Activated CD8-positive, alpha-beta T cell treated with anti-CD3 and anti-CD28 coated beads for 36 hours (primary cell): ENCODE results near the gene PTGER2. TPM values are rescaled to one million over a fixed set of nuclear protein-coding genes. Genes with fewer than 3 reads are reported as not detected.
A peak's percentile ranks its signal among the peaks of the same experiment; 100 is the strongest.

Experiments
- ATAC-seq: fragments of 200-7000 bp; cut with Tn5 transposase; one replicate; pipeline ENCODE4 v1.10.0; 2021; ENCODE audit warnings: mild to moderate bottlenecking, moderate library complexity
- CTCF ChIA-PET: fragments of 350-600 bp; sonication (Branson Sonifier 250); formaldehyde crosslinking; loops from one replicate; lab custom pipeline; 2021; ENCODE audit warnings: antibody characterized with exemption; lab: Charles Lee
- POLR2A ChIA-PET: fragments of 350-600 bp; sonication (Branson Sonifier 250); formaldehyde crosslinking; loops from one replicate; lab custom pipeline; 2021; ENCODE audit warnings: antibody characterized with exemption; lab: Charles Lee
- DNase-seq: peaks from one replicate; pipeline ENCODE4 v3.0.0-alpha.2; 2020
- H3K27ac Mint-ChIP-seq: one replicate; pipeline ENCODE4 v1.8.0; 2021; ENCODE audit warnings: mild to moderate bottlenecking, mixed read lengths
- H3K27me3 Mint-ChIP-seq: one replicate; pipeline ENCODE4 v1.8.0; 2021; ENCODE audit warnings: mixed read lengths
- H3K36me3 Mint-ChIP-seq: one replicate; pipeline ENCODE4 v1.8.0; 2021; ENCODE audit warnings: low read depth, mixed read lengths
- H3K4me1 Mint-ChIP-seq: one replicate; pipeline ENCODE4 v1.8.0; 2021; ENCODE audit warnings: low read depth, mixed read lengths
- H3K4me3 Mint-ChIP-seq: one replicate; pipeline ENCODE4 v1.8.0; 2021; ENCODE audit warnings: mild to moderate bottlenecking, moderate library complexity, mixed read lengths
- H3K9me3 Mint-ChIP-seq: one replicate; pipeline ENCODE4 v1.8.0; 2021; ENCODE audit warnings: mixed read lengths
- intact Hi-C: fragments of 100-400 bp; cut with micrococcal nuclease; formaldehyde crosslinking; loops from one replicate; pipeline ENCODE4 v1.10.0; 2022
- total RNA-seq, 2 experiments: library from RNA; stranded (reverse); gene quantifications; one replicate each; pipeline ENCODE4 v1.2.3, GENCODE V29; 2021
- TF ChIP-seq, protein P1 (sequence below): fragments of 200-600 bp; IDR thresholded peaks from one replicate; pipeline ENCODE4 v1.8.0; 2022; ENCODE audit warnings: antibody characterized with exemption, mild to moderate bottlenecking

Gene PTGER2
- total RNA-seq, 2 experiments from 2014 or later = 19.5 to 19.9 TPM

DNA sequence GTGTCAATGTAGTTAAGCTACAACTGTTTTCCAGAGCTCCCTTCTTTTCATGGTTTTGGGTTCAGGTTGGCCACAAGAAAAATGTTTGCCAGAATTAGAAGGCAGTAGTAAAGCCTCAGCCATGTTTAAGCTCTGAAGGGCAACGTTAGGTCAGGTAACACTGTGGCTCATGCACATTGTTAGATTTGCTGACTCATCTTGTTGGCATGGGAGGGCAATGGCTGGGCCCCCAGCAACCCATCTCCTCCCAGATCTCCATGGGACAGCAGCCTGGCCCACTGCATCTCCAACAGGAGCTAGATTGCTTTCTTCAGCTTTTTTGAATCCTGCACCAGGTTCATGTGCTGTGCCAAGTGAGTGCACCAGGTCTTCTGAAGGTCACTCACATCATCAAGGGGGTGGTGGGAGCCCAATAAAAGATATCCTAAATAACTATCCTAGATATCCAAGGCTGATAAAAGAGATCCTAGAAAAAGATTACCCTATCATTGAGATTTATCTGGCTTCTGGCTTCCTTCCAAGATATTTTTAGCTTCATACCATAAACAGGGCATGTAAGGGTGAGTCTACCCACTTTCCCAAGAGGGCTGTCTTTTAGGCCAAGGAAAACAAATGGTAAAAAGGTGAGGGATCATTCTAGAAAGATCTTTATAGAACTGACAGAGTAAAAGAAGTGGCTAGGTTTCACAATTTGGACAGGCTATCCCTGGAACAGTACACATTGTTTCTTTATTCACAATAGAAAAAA, 28.9 kb downstream of the PTGER2 start:
- ChIA-PET POLR2A (interaction anchor here (1.0 kb wide), 1 partner anchor 13 kb away, joined by 4 read pairs; no protein-coding TSS in a partner anchor), CTCF (no interaction called here)
- H3K27ac Mint-ChIP-seq = no peak overlapping the region
- no peaks in the 10 kb centered on the region for H3K27me3 Mint-ChIP-seq
- peaks cover 4% of the 10 kb centered on the region for H3K4me1 Mint-ChIP-seq
- H3K36me3 Mint-ChIP-seq = no peaks in the 10 kb centered on the region
- ATAC-seq (no peak), DNase-seq (no peak)
- H3K4me3 Mint-ChIP-seq = no peak overlapping the region
- TF ChIP-seq, protein P1, sequence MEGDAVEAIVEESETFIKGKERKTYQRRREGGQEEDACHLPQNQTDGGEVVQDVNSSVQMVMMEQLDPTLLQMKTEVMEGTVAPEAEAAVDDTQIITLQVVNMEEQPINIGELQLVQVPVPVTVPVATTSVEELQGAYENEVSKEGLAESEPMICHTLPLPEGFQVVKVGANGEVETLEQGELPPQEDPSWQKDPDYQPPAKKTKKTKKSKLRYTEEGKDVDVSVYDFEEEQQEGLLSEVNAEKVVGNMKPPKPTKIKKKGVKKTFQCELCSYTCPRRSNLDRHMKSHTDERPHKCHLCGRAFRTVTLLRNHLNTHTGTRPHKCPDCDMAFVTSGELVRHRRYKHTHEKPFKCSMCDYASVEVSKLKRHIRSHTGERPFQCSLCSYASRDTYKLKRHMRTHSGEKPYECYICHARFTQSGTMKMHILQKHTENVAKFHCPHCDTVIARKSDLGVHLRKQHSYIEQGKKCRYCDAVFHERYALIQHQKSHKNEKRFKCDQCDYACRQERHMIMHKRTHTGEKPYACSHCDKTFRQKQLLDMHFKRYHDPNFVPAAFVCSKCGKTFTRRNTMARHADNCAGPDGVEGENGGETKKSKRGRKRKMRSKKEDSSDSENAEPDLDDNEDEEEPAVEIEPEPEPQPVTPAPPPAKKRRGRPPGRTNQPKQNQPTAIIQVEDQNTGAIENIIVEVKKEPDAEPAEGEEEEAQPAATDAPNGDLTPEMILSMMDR = no peak
- intact Hi-C loops = no loop called here
- H3K9me3 Mint-ChIP-seq = no peaks in the 10 kb centered on the region

DNA sequence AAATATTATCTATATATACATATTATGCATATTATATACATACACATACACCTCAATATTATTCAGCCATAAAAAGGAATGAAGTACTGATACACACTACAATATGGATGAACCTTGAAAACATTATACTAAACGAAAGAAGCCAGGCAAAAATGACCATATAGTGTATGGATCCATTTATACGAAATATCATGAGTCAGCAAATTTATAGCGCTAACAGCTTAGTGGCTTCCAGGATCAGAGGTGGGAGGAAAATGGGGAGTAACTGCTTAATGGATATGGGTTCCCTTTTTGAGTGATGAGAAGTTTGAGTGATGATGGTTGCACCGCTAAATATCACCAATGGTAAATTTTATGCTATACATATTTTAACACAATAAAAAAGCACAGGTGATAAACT, 32.7 kb downstream of the PTGER2 start:
- intact Hi-C loops = no loop called here
- POLR2A ChIA-PET = interaction anchor here (0.9 kb wide), 1 partner anchor 17 kb away, joined by 3 read pairs; no protein-coding TSS in a partner anchor
- Mint-ChIP-seq H3K27ac (no peak overlapping the region), H3K4me3 (no peak overlapping the region), H3K9me3 (no peaks in the 10 kb centered on the region), H3K4me1 (peaks cover 33% of the 10 kb centered on the region), H3K36me3 (no peaks in the 10 kb centered on the region), H3K27me3 (no peaks in the 10 kb centered on the region)
- CTCF ChIA-PET = no interaction called here
- TF ChIP-seq, protein P1 = no peak
- DNase-seq (no peak), ATAC-seq (no peak)

DNA sequence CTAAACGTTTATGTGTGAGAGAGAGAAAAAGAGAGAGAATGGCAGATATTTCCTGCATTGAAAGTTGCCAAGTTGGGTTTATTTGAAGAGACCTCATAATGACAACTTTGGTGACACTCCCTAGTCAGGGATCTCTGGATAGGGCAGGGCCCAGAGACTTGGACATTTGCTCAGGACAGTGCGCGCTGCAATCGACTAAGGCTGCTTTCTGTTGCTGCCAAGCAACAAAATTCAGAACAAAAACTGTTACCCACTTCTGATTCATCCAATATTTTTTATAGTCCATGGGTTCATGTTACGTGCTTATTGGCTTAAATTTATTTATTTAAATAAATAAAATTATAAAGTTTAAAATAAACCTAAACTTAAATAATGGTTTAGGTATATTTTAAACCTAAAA, 34.2 kb downstream of the PTGER2 start:
- intact Hi-C loops = no loop called here
- H3K36me3 Mint-ChIP-seq = peaks cover 3% of the 10 kb centered on the region

DNA sequence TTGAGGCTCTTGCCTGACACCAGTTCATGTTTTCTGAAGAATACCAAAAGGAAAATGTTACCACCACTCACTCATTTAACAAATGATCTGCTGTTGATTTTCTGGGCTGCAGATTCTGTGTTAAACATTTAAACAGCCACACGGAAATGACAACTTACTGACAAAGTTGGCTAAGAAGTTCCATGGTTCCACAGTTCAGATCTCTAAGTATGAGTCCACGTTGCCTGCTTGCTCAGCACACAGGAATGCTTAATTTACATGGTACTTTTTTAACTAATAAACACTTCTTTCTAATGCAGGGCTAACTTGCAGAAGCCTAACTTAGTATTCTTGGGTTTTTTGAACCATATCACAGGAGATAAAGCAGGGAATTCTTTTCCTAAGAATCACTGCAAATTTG, 34.7 kb downstream of the PTGER2 start:
- intact Hi-C loops = no loop called here
- Mint-ChIP-seq H3K9me3 (no peaks in the 10 kb centered on the region), H3K4me1 (peaks cover 49% of the 10 kb centered on the region), H3K36me3 (peaks cover 3% of the 10 kb centered on the region), H3K4me3 (no peak overlapping the region), H3K27ac (peak overlapping the region; percentile 42), H3K27me3 (peaks cover 1% of the 10 kb centered on the region)
- TF ChIP-seq, protein P1 = no peak
- POLR2A ChIA-PET = no interaction called here
- DNase-seq = no peak
- CTCF ChIA-PET = no interaction called here
- ATAC-seq = no peak

More for the DNA sequence above, 34.2 kb downstream of the PTGER2 start:
- no peaks in the 10 kb centered on the region for H3K9me3 Mint-ChIP-seq
- peaks cover 45% of the 10 kb centered on the region for H3K4me1 Mint-ChIP-seq
- H3K4me3 Mint-ChIP-seq = no peak overlapping the region
- TF ChIP-seq, protein P1 = no peak
- H3K27me3 Mint-ChIP-seq = peaks cover 1% of the 10 kb centered on the region
- POLR2A ChIA-PET = no interaction called here
- no peak for ATAC-seq
- DNase-seq = no peak
- CTCF ChIA-PET = no interaction called here
- H3K27ac Mint-ChIP-seq = no peak overlapping the region

DNA sequence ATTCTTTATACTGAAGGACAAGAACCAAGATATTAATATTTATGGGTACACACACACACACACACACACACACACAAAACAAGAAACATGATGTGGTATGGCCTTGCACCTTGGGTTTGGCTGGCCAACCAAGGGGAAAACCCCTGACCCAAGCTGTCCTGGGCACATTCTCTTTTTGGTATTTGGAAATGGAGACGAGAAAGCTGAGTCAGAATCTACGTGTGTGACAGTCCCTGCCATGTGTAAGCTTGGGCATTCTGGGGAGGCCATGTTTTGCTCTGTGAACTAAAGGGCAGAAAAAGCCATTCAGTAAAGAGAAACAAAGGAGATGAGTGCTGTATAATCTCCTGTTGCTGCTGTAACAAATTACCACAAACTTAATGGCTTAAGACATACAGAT, 35.6 kb downstream of the PTGER2 start:
- H3K27ac Mint-ChIP-seq = peak overlapping the region; percentile 96
- DNase-seq (peak; percentile 57), ATAC-seq (peak; percentile 15)
- TF ChIP-seq, protein P1 = no peak
- POLR2A ChIA-PET = interaction anchor here (0.8 to 2.1 kb wide), 5 partner anchors 15 to 75 kb away, joined by 3 to 4 read pairs (median 4); no protein-coding TSS in a partner anchor
- CTCF ChIA-PET = interaction anchor here (1.2 to 1.3 kb wide), 2 partner anchors 30 to 65 kb away, joined by 4 read pairs; no protein-coding TSS in a partner anchor
- no peaks in the 10 kb centered on the region for H3K9me3 Mint-ChIP-seq
- H3K4me3 Mint-ChIP-seq = no peak overlapping the region
- H3K27me3 Mint-ChIP-seq = peaks cover 1% of the 10 kb centered on the region
- H3K36me3 Mint-ChIP-seq = peaks cover 3% of the 10 kb centered on the region
- intact Hi-C loops = loop anchor here (5.0 kb wide), 2 partner anchors 32 to 53 kb away; no protein-coding TSS in a partner anchor
- H3K4me1 Mint-ChIP-seq = peaks cover 54% of the 10 kb centered on the region
